GM12878 (cell line): ENCODE measurements around the gene ERP27.

Experiments used
- BHLHE40 ChIP-seq, 2 experiments: fragments of 450-650 bp in 1 of 2; IDR thresholded peaks; 2 replicates each; pipeline ENCODE4 v1.6.1; 2011 to 2017; ENCODE audit warnings: low read depth in 2 of 2, borderline replicate concordance in 1 of 2, improper control_type of control experiment in 1 of 2, low read length in 1 of 2, mild to moderate bottlenecking in 1 of 2
- CHD1 ChIP-seq: IDR thresholded peaks from 2 replicates; pipeline ENCODE4 v1.6.1; 2012; ENCODE audit warnings: low read depth, low read length, improper control_type of control experiment
- EGR1 ChIP-seq, 2 experiments: IDR thresholded peaks; 1 replicate in 1 of 2; 2 replicates in 1 of 2; pipeline ENCODE4 v1.6.1; 2011 to 2012; ENCODE audit warnings: low read depth in 2 of 2, low read length in 2 of 2, borderline replicate concordance in 1 of 2, mild to moderate bottlenecking in 1 of 2, moderate library complexity in 1 of 2
- ETV6 ChIP-seq, 2 experiments: fragments of 450-650 bp in 1 of 2; IDR thresholded peaks in 1 of 2; conservative IDR thresholded peaks in 1 of 2; 2 replicates each; pipeline ENCODE4 v1.6.1; 2014; ENCODE audit warnings: antibody characterized with exemption in 1 of 2, borderline replicate concordance in 1 of 2, low read depth in 1 of 2, mild to moderate bottlenecking in 1 of 2, moderate library complexity in 1 of 2
- EZH2 ChIP-seq: IDR thresholded peaks from 2 replicates; pipeline ENCODE4 v1.6.1; 2012; ENCODE audit warnings: low read depth, mild to moderate bottlenecking, control low read depth, inconsistent platforms, low read length, borderline replicate concordance; ENCODE audit not compliant: control insufficient read depth
- MXI1 ChIP-seq: fragments of 150-350 bp; IDR thresholded peaks from 2 replicates; pipeline ENCODE4 v1.6.1; 2011; ENCODE audit warnings: low read depth, mild to moderate bottlenecking, inconsistent platforms, low read length, improper control_type of control experiment
- NR2C2 ChIP-seq: IDR thresholded peaks from 2 replicates; pipeline ENCODE4 v1.6.1; 2011; ENCODE audit warnings: borderline replicate concordance, low read depth; ENCODE audit not compliant: control insufficient read depth, insufficient read length
- POLR2A ChIP-seq: IDR thresholded peaks from 2 replicates; pipeline ENCODE4 v1.6.1; 2011; ENCODE audit warnings: low read depth, mild to moderate bottlenecking, low read length
- TAF1 ChIP-seq: IDR thresholded peaks from 2 replicates; pipeline ENCODE4 v1.6.1; 2011; ENCODE audit warnings: mild to moderate bottlenecking, low read depth, low read length, borderline replicate concordance
- TF ChIP-seq, protein P1 (sequence below), 3 experiments: IDR thresholded peaks in 2 of 3; conservative IDR thresholded peaks in 1 of 3; 2 replicates each; pipeline ENCODE4 v1.5.1; 2011; ENCODE audit warnings: low read depth in 3 of 3, low read length in 3 of 3, mild to moderate bottlenecking in 3 of 3, control low read depth in 2 of 3, moderate library complexity in 2 of 3, inconsistent platforms in 1 of 3, mixed read lengths in 1 of 3; ENCODE audit not compliant: control insufficient read depth in 2 of 3, insufficient read depth in 1 of 3; ENCODE audit errors: extremely low read depth in 1 of 3
- TF ChIP-seq, protein P2 (sequence below): fragments of 450-650 bp; IDR thresholded peaks from 2 replicates; pipeline ENCODE4 v1.6.1; 2016; ENCODE audit warnings: mild to moderate bottlenecking, moderate library complexity, borderline replicate concordance
- TF ChIP-seq, protein P3 (sequence below): IDR thresholded peaks from 2 replicates; pipeline ENCODE4 v1.6.1; 2012; ENCODE audit warnings: low read depth, low read length, improper control_type of control experiment
- TF ChIP-seq, protein P4 (sequence below): IDR thresholded peaks from 2 replicates; pipeline ENCODE4 v1.6.1; 2011; ENCODE audit warnings: borderline replicate concordance, low read depth, mild to moderate bottlenecking, moderate library complexity, low read length; ENCODE audit not compliant: insufficient read depth, poor library complexity, severe bottlenecking

DNA sequence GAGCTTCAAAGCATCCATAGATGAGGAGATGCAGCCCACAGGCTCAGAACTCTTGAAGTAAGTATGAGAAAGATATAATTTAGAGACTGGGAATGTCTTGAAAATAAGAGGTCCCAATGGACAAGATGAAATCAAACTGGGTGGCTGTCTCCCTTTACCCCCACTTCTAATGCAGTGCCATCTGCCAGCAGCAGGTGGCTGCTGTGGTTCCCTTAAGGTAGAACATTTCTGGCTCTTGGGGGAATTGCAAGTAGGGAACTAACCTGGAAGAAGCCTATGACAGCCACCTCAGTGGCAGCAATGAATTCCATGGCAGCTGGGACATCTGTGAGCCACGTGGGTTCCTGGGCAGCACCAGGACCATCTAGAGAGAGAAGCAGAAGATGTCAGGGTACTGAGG, 648 bp downstream of the ERP27 start:
- TF ChIP-seq, protein P1, sequence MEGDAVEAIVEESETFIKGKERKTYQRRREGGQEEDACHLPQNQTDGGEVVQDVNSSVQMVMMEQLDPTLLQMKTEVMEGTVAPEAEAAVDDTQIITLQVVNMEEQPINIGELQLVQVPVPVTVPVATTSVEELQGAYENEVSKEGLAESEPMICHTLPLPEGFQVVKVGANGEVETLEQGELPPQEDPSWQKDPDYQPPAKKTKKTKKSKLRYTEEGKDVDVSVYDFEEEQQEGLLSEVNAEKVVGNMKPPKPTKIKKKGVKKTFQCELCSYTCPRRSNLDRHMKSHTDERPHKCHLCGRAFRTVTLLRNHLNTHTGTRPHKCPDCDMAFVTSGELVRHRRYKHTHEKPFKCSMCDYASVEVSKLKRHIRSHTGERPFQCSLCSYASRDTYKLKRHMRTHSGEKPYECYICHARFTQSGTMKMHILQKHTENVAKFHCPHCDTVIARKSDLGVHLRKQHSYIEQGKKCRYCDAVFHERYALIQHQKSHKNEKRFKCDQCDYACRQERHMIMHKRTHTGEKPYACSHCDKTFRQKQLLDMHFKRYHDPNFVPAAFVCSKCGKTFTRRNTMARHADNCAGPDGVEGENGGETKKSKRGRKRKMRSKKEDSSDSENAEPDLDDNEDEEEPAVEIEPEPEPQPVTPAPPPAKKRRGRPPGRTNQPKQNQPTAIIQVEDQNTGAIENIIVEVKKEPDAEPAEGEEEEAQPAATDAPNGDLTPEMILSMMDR (IDR thresholded peaks at IDR 0.05 in 2 of 3, conservative IDR thresholded peaks at IDR 0.05 in 1 of 3; ENCODE audit: control insufficient read depth in 2 of 3, extremely low read depth in 1 of 3, insufficient read depth in 1 of 3, low read depth in 3 of 3, low read length in 3 of 3) = peak; percentile 34 to 43 (median 37); a peak in 5 of 6 replicates
- TF ChIP-seq MXI1 = no peak
- TF ChIP-seq, protein P2, sequence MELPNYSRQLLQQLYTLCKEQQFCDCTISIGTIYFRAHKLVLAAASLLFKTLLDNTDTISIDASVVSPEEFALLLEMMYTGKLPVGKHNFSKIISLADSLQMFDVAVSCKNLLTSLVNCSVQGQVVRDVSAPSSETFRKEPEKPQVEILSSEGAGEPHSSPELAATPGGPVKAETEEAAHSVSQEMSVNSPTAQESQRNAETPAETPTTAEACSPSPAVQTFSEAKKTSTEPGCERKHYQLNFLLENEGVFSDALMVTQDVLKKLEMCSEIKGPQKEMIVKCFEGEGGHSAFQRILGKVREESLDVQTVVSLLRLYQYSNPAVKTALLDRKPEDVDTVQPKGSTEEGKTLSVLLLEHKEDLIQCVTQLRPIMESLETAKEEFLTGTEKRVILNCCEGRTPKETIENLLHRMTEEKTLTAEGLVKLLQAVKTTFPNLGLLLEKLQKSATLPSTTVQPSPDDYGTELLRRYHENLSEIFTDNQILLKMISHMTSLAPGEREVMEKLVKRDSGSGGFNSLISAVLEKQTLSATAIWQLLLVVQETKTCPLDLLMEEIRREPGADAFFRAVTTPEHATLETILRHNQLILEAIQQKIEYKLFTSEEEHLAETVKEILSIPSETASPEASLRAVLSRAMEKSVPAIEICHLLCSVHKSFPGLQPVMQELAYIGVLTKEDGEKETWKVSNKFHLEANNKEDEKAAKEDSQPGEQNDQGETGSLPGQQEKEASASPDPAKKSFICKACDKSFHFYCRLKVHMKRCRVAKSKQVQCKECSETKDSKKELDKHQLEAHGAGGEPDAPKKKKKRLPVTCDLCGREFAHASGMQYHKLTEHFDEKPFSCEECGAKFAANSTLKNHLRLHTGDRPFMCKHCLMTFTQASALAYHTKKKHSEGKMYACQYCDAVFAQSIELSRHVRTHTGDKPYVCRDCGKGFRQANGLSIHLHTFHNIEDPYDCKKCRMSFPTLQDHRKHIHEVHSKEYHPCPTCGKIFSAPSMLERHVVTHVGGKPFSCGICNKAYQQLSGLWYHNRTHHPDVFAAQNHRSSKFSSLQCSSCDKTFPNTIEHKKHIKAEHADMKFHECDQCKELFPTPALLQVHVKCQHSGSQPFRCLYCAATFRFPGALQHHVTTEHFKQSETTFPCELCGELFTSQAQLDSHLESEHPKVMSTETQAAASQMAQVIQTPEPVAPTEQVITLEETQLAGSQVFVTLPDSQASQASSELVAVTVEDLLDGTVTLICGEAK = no peak
- TF ChIP-seq, protein P3, sequence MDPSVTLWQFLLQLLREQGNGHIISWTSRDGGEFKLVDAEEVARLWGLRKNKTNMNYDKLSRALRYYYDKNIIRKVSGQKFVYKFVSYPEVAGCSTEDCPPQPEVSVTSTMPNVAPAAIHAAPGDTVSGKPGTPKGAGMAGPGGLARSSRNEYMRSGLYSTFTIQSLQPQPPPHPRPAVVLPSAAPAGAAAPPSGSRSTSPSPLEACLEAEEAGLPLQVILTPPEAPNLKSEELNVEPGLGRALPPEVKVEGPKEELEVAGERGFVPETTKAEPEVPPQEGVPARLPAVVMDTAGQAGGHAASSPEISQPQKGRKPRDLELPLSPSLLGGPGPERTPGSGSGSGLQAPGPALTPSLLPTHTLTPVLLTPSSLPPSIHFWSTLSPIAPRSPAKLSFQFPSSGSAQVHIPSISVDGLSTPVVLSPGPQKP = no peak
- TF ChIP-seq EGR1 (IDR thresholded peaks at IDR 0.05; ENCODE audit: borderline replicate concordance in 1 of 2, low read depth in 2 of 2, low read length in 2 of 2) = no peak
- no peak for TF ChIP-seq CHD1
- no peak for TF ChIP-seq EZH2
- TF ChIP-seq TAF1 = no peak
- TF ChIP-seq, protein P4, sequence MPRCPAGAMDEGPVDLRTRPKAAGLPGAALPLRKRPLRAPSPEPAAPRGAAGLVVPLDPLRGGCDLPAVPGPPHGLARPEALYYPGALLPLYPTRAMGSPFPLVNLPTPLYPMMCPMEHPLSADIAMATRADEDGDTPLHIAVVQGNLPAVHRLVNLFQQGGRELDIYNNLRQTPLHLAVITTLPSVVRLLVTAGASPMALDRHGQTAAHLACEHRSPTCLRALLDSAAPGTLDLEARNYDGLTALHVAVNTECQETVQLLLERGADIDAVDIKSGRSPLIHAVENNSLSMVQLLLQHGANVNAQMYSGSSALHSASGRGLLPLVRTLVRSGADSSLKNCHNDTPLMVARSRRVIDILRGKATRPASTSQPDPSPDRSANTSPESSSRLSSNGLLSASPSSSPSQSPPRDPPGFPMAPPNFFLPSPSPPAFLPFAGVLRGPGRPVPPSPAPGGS = no peak
- TF ChIP-seq NR2C2 = no peak
- TF ChIP-seq POLR2A = no peak
- TF ChIP-seq ETV6 (conservative IDR thresholded peaks at IDR 0.05 in 1 of 2, IDR thresholded peaks at IDR 0.05 in 1 of 2; ENCODE audit: borderline replicate concordance in 1 of 2, low read depth in 1 of 2) = no peak
- TF ChIP-seq BHLHE40 (IDR thresholded peaks at IDR 0.05; ENCODE audit: borderline replicate concordance in 1 of 2, low read depth in 2 of 2, low read length in 1 of 2) = no peak
